HUDEP-2 (cell line): ENCODE results near the gene APBA1.
"Not testable (repeated sequence)": the region's sequence is repeated elsewhere in the genome, so short reads cannot be mapped to it uniquely, and the experiment has no call there.

Experiments
- DNase-seq, 76 experiments: peaks; one replicate each; lab custom pipeline; 2025; ENCODE audit not compliant: unreplicated experiment in 76 of 76; lab: John Stamatoyannopoulos, UW

Gene APBA1

GRCh38 chr9:69453746-69454145 lies 218.4 kb downstream of the APBA1 start:
- no peak for DNase-seq

DNA sequence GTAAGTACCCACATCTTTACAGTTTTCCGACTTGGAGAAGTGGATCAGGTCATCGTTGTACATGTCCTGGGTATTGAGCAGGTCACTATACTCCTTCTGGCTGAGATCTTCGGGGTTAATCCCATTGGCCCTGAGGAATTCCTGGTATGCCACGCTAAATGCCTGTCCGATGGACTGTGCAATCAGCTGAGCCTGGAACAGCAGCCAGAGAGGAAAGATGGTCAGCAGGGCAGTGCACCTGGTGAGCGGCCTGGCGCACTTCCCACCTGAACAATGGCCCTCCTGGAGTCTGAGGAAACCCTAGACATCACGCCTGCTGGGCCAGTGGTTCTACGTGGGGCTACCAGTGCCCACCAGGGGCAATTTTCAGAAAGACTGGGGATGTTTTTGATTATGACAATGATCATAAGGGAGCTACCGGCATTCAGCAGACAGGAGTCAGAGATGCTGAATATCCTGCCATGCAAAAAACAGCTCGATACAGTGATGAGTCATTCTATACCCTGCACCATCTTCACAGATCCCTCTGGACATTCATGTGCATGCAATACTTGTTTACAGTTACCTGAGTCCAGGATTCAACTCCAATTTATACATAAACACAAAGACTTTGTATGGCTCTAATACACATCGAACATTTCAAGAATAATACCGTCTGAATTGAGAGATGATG lies 219.9 kb downstream of the APBA1 start:
- DNase-seq = no peak

GRCh38 chr9:69446496-69446895 lies 225.7 kb downstream of the APBA1 start:
- no peak for DNase-seq

- no peak for DNase-seq
These were observed 226.9 kb downstream of the APBA1 start for GRCh38 chr9:69445251-69445650.

DNA sequence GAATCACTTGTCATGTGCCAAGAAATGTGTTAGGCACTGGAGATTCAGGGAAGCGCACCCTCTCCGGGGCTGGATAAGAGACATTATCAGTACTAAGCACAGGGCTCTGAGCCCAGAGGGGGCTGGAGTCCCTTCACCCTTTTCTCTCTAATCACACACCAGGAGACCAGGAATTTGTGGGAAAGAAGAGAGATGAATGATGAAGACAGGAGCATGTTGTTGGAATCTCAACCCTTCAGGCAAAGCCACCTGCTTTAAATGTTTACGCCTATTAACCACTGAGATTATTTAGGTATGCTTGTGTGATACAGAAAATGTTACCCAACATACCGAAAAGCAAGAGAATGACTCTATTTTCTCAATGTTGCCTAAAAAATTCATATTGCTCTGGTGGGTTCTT lies 227.4 kb downstream of the APBA1 start:
- no peak for DNase-seq

DNA sequence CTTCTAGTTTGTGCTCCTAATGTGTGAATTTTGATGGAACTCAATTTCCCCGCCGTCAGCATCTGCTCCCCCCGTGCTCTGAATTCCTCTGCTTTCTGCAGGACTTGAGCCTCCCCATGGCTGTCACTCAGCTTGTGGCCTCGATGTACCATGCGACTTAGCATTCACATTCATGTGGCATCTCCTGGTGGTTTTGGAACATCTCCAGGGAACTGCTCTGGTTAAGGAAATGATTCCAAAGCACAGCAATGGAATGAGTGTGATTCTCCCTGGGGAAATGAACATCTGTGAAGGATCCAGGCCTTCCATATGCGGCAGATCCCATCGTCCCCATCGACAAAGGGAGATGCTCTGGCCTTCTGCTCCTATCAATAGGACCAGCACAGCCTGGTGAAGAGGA lies 228.2 kb downstream of the APBA1 start:
- DNase-seq = no peak

- no peak for DNase-seq
These were observed 229.0 kb downstream of the APBA1 start for GRCh38 chr9:69443178-69443577.

DNA sequence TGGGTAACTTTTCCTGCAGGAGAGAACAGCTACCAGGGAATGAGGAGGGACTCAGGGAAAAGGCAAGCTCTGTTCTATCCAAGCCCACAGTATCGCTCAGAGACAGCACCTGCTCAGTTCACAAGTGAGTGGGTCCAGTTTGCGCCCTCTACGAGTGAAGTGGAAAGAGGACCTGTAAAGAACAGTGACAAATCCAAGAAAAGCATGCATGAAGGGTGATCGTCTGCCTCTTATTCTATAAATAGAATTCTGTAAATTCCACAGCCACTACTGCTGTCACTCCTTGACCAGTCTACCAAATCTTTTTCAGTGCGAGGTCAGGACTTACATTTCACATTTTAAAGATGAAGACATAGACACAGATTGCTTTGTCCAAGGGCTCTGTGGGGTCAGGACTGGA lies 229.7 kb downstream of the APBA1 start:
- DNase-seq = no peak

DNA sequence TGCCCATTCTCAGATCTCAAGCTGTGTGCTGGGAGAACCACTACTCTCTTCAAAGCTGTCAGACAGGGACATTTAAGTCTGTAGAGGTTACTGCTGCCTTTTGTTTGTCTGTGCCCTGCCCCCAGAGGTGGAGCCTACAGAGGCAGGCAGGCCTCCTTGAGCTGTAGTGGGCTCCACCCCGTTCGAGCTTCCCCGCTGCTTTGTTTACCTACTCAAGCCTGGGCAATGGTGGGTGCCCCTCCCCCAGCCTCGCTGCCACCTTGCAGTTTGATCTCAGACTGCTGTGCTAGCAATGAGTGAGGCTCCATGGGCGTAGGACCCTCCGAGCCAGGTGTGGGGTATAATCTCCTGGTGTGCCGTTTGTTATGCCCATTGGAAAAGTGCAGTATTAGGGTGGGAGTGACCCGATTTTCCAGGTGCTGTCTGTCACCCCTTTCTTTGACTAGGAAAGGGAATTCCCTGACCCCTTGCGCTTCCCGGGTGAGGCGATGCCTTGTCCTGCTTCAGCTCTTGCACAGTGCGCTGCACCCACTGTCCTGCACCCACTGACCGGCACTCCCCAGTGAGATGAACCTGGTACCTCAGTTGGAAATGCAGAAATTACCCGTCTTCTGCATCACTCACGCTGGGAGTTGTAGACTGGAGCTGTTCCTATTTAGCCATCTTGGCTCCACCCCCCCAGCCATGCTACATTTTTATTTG lies 231.8 kb downstream of the APBA1 start:
- not testable (repeated sequence) for DNase-seq

- not testable (repeated sequence) for DNase-seq
These were observed 232.5 kb downstream of the APBA1 start for GRCh38 chr9:69439654-69440053.

- DNase-seq = no peak
These were observed 238.2 kb downstream of the APBA1 start for GRCh38 chr9:69433968-69434367.

- no peak for DNase-seq
These were observed 238.8 kb downstream of the APBA1 start for GRCh38 chr9:69433392-69433791.

GRCh38 chr9:69432623-69433022 lies 239.5 kb downstream of the APBA1 start:
- DNase-seq = no peak

- no peak for DNase-seq
These were observed 240.4 kb downstream of the APBA1 start for GRCh38 chr9:69431777-69432176.

- no peak for DNase-seq
These were observed 241.0 kb downstream of the APBA1 start for GRCh38 chr9:69431203-69431602.

DNA sequence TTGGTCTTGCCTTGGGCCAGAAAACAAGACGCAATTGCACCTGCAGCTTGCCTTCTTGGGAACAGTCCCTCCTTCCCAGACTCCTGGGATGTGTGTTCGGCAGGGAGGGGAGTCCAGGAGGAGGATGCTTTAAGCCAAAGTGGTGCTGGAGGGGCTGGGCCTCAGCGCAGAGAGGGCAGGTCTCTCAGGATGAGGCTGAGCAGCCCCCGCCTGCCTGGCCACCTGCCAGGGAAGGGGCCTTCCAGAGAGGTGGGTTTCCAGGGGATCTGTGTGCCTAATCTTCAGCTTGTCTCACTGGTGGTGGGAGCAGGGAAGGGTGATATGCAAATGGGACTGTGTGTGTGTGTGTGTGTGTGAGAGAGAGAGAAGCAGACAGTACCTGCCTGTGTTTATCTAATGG lies 242.0 kb downstream of the APBA1 start:
- no peak for DNase-seq

DNA sequence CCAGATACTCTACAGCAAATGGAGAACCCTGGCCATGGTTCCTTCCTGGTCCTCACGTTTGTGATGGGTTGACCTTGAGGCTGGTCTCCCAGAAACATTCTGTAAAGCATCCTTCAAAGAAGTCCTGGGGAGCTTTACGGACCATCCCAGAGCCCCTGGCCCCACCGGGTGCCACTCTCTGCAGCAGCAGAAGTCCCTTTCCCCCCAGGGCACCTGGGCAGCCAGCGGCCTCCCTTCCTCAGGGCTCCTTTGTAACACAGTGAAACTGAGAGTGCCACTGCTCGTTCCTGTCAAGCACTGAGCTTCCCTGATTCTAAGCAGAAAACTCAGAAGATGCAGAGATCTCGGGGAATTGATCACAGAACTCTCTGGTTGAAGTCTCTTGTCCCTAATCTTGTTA lies 242.9 kb downstream of the APBA1 start:
- no peak for DNase-seq

- no peak for DNase-seq
These were observed 244.0 kb downstream of the APBA1 start for GRCh38 chr9:69428017-69428785.

GRCh38 chr9:69427286-69427685 lies 244.9 kb downstream of the APBA1 start:
- DNase-seq = no peak

GRCh38 chr9:69425136-69425801 lies 246.9 kb downstream of the APBA1 start:
- peak in 36 of 76 experiments; percentile 3 to 64 (median 22) for DNase-seq
